PC-3 (cell line): Measurements from ENCODE around the gene NCS1.

ENCODE experiments used
- CTCF ChIP-seq: fragments of 300-600 bp; sonication (generic); conservative IDR thresholded peaks from 2 replicates; pipeline ENCODE4 v1.5.1; 2017; ENCODE audit warnings: antibody characterized with exemption, low read depth, mild to moderate bottlenecking, low read length
- EZH2 ChIP-seq: fragments of 300-600 bp; sonication (generic); IDR thresholded peaks from one replicate; pipeline ENCODE4 v1.6.1; 2017; ENCODE audit warnings: antibody characterized with exemption, mild to moderate bottlenecking, low read length; ENCODE audit not compliant: unreplicated experiment

GRCh38 chr9:130147198-130147597 is 25.0 kb upstream of the NCS1 start:
- TF ChIP-seq CTCF, result no peak
- no peak for TF ChIP-seq EZH2
